Measurements from ENCODE around the gene TACR1. TPM values are rescaled to one million over a fixed set of nuclear protein-coding genes. Genes with fewer than 3 reads are reported as not detected.
A peak's percentile ranks its signal among the peaks of the same experiment; 100 is the strongest.
"Not testable (repeated sequence)": the region's sequence is repeated elsewhere in the genome, so short reads cannot be mapped to it uniquely, and the experiment has no call there.

TACR1 gene, protein sequence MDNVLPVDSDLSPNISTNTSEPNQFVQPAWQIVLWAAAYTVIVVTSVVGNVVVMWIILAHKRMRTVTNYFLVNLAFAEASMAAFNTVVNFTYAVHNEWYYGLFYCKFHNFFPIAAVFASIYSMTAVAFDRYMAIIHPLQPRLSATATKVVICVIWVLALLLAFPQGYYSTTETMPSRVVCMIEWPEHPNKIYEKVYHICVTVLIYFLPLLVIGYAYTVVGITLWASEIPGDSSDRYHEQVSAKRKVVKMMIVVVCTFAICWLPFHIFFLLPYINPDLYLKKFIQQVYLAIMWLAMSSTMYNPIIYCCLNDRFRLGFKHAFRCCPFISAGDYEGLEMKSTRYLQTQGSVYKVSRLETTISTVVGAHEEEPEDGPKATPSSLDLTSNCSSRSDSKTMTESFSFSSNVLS
- 1 to 10 TPM in 1 of 5 donors, under 1 TPM in 2, not detected in 2; 0.14 to 3.5 (median 0.73) TPM for total RNA-seq
- polyA plus RNA-seq = under 1 TPM in 1 of 3 donors, not detected in 2; 0.25 TPM
- long read RNA-seq, donor 1 = 0 reads
- long read RNA-seq, donor 2, partial matches to known transcripts = 0 of 43 reads
- long read RNA-seq, donor 2, other reads (novel, unspliced or antisense) = 43 of 43 reads
- long read RNA-seq, donor 3 = 0 reads
- long read RNA-seq, donor 4 = 0 reads
- long read RNA-seq, donor 5, full-length matches to known transcripts = 1 of 1 reads
- long read RNA-seq, donor 5, partial matches to known transcripts = 0 of 1 reads
- long read RNA-seq, donor 5, other reads (novel, unspliced or antisense) = 0 of 1 reads
- long read RNA-seq, donor 6 = 0 reads
- long read RNA-seq, donor 7 = 0 reads
- long read RNA-seq, donor 8, partial matches to known transcripts = 0 of 1 reads
- long read RNA-seq, donor 8, other reads (novel, unspliced or antisense) = 0 of 1 reads
- long read RNA-seq, donor 9 = 0 reads
- long read RNA-seq, donor 10 = 0 reads

DNA sequence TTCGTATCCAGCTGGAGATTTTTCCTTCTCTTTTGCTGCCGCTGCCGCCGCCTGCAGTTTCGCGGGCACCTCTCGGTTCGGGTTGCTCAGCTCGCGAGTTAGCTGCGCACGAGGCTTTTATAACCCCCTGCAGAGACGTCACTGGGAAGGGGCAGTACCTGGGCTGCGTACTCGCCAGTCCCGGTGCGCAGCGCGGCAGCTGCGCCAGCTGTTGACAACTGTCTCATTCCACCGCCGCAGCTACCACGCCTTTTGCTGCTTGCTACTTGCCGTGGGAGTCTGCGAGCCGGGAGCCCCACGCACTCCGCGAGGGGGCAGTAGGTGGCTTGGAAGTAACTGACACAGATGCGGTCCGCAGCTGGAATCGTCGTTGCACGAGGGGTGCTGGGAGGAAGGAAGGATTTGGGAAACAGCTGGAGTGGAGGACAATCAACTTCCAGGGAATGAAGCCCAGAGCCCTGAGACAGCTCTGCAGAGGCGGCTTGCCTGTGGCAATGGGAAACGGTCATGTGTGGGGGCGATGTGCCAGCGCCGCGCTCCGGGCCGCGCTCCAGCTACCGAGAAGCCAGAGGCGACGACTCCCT, at the start of gene TACR1:
Gene TACR1, minus strand, starts transcription at position 93 of the 584 bp plus-strand sequence. CDS start 586 bp downstream, outside the sequence.
- Histone ChIP-seq H3K4me3 (peak within 1 kb of the TSS; percentile 33 to 46 (median 40)), H3K27ac (no peak within 1 kb of the TSS), H3K4me1 (peaks cover 21 to 26% (median 22%) of the 10 kb centered on the region in 4 donors), H3K27me3 (peaks cover 0 to 73% (median 40%) of the 10 kb centered on the region in 3 donors), H3K9me3 (no peaks in the 10 kb centered on the region), H3K36me3 (no peaks in the 10 kb centered on the region)
- DNase-seq = peak; percentile 61 to 91
- no peak for TF ChIP-seq EP300 (IDR thresholded peaks at IDR 0.05)
- TF ChIP-seq, protein P1, sequence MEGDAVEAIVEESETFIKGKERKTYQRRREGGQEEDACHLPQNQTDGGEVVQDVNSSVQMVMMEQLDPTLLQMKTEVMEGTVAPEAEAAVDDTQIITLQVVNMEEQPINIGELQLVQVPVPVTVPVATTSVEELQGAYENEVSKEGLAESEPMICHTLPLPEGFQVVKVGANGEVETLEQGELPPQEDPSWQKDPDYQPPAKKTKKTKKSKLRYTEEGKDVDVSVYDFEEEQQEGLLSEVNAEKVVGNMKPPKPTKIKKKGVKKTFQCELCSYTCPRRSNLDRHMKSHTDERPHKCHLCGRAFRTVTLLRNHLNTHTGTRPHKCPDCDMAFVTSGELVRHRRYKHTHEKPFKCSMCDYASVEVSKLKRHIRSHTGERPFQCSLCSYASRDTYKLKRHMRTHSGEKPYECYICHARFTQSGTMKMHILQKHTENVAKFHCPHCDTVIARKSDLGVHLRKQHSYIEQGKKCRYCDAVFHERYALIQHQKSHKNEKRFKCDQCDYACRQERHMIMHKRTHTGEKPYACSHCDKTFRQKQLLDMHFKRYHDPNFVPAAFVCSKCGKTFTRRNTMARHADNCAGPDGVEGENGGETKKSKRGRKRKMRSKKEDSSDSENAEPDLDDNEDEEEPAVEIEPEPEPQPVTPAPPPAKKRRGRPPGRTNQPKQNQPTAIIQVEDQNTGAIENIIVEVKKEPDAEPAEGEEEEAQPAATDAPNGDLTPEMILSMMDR (IDR thresholded peaks at IDR 0.05) = peak in 4 of 7 experiments; percentile 17 to 28 (median 22)
- no peak for TF ChIP-seq POLR2A (IDR thresholded peaks at IDR 0.05)
- no peak for TF ChIP-seq POLR2AphosphoS5 (IDR thresholded peaks at IDR 0.05)
- WGBS, 5 donors = 1 to 3% (median 1%) methylated on average over 18 to 46 of the region's 46 CpGs
- intact Hi-C loops (cut with DNase I; ENCODE audit: low total_unique reads) = no loop called here

DNA sequence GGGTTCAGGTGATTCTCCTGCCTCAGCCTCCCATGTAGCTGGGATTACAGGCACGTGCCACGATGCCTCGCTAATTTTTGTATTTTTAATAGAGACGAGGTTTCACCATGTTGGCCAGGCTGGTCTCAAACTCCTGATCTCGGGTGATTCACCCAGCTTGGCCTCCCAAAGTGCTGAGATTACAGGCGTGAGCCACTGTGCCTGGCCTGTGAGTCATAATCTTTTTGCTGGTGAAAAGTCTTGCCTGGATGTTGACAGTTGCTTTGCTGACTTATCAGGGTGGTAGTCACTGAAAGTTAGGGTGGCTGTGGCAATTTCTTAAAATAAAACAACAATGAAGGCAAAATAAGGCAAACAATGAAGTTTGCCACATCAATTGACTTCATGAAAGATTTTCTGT, 49.3 kb upstream of the TACR1 start:
- H3K4me3 ChIP-seq; H3K27me3 ChIP-seq; intact Hi-C loops (cut with DNase I; ENCODE audit: low total_unique reads); H3K4me1 ChIP-seq; DNase-seq; H3K36me3 ChIP-seq; H3K27ac ChIP-seq: not testable (repeated sequence)
- 82 to 93% (median 90%) methylated on average over 6 of the region's 6 CpGs for WGBS, 5 donors
- peaks cover 0 to 30% (median 17%) of the 10 kb centered on the region in 4 donors for H3K9me3 ChIP-seq

DNA sequence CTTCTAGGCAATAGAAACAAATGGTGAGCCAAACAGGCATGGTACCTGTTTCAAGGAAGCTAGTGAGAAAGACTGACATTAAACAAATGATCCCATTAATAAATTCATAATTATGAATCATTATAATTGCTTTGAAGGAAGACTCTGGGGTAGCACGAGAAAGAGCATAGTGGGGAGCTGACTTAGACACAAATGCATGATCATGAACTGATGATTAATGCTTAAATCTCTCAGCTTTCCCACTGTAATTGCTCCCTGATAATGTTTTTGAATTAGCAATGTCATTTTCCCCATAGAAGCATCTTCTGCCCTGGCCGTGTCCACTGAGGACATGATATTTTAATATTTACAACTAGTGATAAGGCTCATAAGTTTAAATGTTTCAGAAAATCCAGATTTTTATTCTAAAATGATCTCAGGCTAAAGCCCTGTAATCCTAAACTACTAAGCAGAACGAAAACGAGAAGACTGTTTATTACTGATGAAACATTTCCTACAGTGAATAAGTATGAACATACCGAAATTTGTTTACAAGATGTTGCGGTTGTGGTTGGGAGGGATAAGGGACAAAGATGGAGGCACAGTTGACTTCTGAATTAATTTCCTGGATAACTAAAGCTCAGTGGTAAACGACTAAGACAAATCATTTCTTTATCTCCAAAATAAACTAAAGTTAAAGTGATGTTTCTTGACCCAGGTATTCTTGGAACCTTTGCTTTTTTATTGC, 47.3 kb upstream of the TACR1 start:
- WGBS, 5 donors = 60 to 72% (median 65%) methylated on average over 7 of the region's 7 CpGs
- H3K4me1 ChIP-seq = no peaks in the 10 kb centered on the region
- peaks cover 0 to 49% (median 31%) of the 10 kb centered on the region in 4 donors for H3K9me3 ChIP-seq
- no peaks in the 10 kb centered on the region for H3K27me3 ChIP-seq
- no peaks in the 10 kb centered on the region for H3K36me3 ChIP-seq
- TF ChIP-seq, protein P1 (IDR thresholded peaks at IDR 0.05) = no peak
- no peak for TF ChIP-seq POLR2A (IDR thresholded peaks at IDR 0.05)
- TF ChIP-seq POLR2AphosphoS5 (IDR thresholded peaks at IDR 0.05) = no peak
- TF ChIP-seq EP300 (IDR thresholded peaks at IDR 0.05) = no peak
- no peak overlapping the region for H3K4me3 ChIP-seq
- DNase-seq = no peak
- no peak overlapping the region for H3K27ac ChIP-seq
- intact Hi-C loops (cut with DNase I; ENCODE audit: low total_unique reads) = no loop called here

DNA sequence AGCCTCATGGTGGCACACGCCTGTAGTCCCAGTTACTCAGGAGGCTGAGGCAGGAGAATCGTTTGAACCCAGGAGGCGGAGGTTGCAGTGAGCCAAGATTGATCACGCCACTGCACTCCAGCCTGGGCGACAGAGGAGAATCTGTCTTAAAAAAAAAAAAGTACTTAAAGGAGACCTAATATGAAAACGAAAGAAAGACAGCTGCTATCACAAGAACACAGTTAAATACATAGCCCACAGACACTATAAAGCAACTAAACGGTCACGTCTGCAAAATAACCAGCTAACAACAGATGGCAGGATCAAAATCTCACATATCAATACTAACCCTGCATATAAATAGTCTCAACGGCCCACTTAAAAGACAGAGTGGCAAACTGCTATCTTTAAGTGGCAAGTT, 43.9 kb upstream of the TACR1 start:
- Histone ChIP-seq H3K36me3 (no peaks in the 10 kb centered on the region), H3K9me3 (peaks cover 0 to 36% (median 15%) of the 10 kb centered on the region in 4 donors), H3K27ac (no peak overlapping the region), H3K27me3 (no peaks in the 10 kb centered on the region), H3K4me3 (no peak overlapping the region), H3K4me1 (no peaks in the 10 kb centered on the region)
- WGBS, 5 donors = 88 to 92% (median 90%) methylated on average over 9 of the region's 9 CpGs
- no peak for TF ChIP-seq POLR2AphosphoS5 (IDR thresholded peaks at IDR 0.05)
- TF ChIP-seq, protein P1 (IDR thresholded peaks at IDR 0.05) = no peak
- intact Hi-C loops (cut with DNase I; ENCODE audit: low total_unique reads) = no loop called here
- no peak for DNase-seq
